ENCODE measurements around the gene TEX19. TPM values are rescaled to one million over a fixed set of nuclear protein-coding genes. Genes with fewer than 3 reads are reported as not detected.

TEX19 gene
- total and polyA plus RNA-seq, 2 of the 8 experiments (the other 6 are each of a cell fraction or from before 2014, with no cell fraction given) = 0.54 to 0.80 TPM

- Histone ChIP-seq H3K14ac (ENCODE audit: insufficient read length) (no peak overlapping the region), H2BK120ac (replicated peaks; ENCODE audit: low read depth, low read length) (no peak overlapping the region), H3K4me1 (replicated peaks in 1 of 4; ENCODE audit: control insufficient read depth in 3 of 4, insufficient read depth in 4 of 4, low read length in 3 of 4) (no peaks in the 10 kb centered on the region), H3K36me3 (ENCODE audit: control insufficient read depth in 2 of 4, insufficient read depth in 4 of 4, low read length in 3 of 4) (0 out of 8 replicates have a peak, but pooled peaks cover 0 to 2% (median 0%) of the 10 kb centered on the region in 4 experiments), H2BK20ac (ENCODE audit: low read length) (no peak overlapping the region), H4K20me1 (replicated peaks in 1 of 2; ENCODE audit: control insufficient read depth in 1 of 2, insufficient read depth in 2 of 2, low read length in 2 of 2) (peaks cover 0 to 4% of the 10 kb centered on the region in 2 experiments), H2BK15ac (ENCODE audit: low read length) (no peak overlapping the region), H2BK5ac (ENCODE audit: low read depth, low read length) (no peak overlapping the region), H3K27me3 (replicated peaks in 1 of 4; ENCODE audit: control insufficient read depth in 3 of 4, extremely low read depth in 1 of 4, insufficient read depth in 3 of 4, low read length in 3 of 4) (no peaks in the 10 kb centered on the region), H4K8ac (ENCODE audit: extremely low read depth, insufficient read depth, low read length) (no peak overlapping the region), H3K56ac (replicated peaks; ENCODE audit: insufficient read length, low read depth, low read length) (no peak overlapping the region), H3K23ac (ENCODE audit: insufficient read length) (no peak overlapping the region), H3K4ac (replicated peaks; ENCODE audit: insufficient read length, low read depth, low read length) (no peak overlapping the region), H3K23me2 (ENCODE audit: low read depth, low read length) (no peaks in the 10 kb centered on the region), H3K9me3 (ENCODE audit: insufficient read depth in 2 of 2, low read depth in 1 of 2, low read length in 1 of 2) (no peaks in the 10 kb centered on the region), H3K9ac (replicated peaks in 1 of 4; ENCODE audit: extremely low read depth in 1 of 4, low read depth in 3 of 4, low read length in 3 of 4) (no peak overlapping the region), H3K4me3 (ENCODE audit: extremely low read depth in 1 of 4, insufficient read depth in 2 of 4, low read depth in 3 of 4, low read length in 4 of 4) (no peak overlapping the region), H4K5ac (ENCODE audit: insufficient read length, low read depth, low read length) (no peak overlapping the region), H3K18ac (ENCODE audit: extremely low read depth, low read length) (no peak overlapping the region), H2AFZ (ENCODE audit: low read length) (no peak overlapping the region), H3K27ac (ENCODE audit: low read depth, low read length) (no peak overlapping the region), H3K79me2 (ENCODE audit: control insufficient read depth in 1 of 2, insufficient read depth in 2 of 2, low read length in 2 of 2) (no peaks in the 10 kb centered on the region), H3K79me1 (ENCODE audit: low read depth, low read length) (no peaks in the 10 kb centered on the region), H4K91ac (replicated peaks; ENCODE audit: insufficient read length, low read length) (no peak overlapping the region), H2AK5ac (ENCODE audit: low read depth, low read length) (no peak overlapping the region), H2BK12ac (ENCODE audit: low read depth, low read length) (no peak overlapping the region), H3K4me2 (ENCODE audit: insufficient read depth in 1 of 2, low read depth in 2 of 2, low read length in 2 of 2) (no peak overlapping the region)
- CTCF ChIA-PET (ENCODE audit: partially characterized antibody) = interaction anchor here (0.7 kb wide), 1 partner anchor 33 kb away, joined by 3 read pairs; no protein-coding TSS in a partner anchor
- POLR2A ChIA-PET (ENCODE audit: partially characterized antibody) = interaction anchor here (1.1 kb wide), 2 partner anchors 14 to 22 kb away, joined by 3 to 4 read pairs; partner anchors contain the start of gene OGFOD3
- TF ChIP-seq USF2 (IDR thresholded peaks at IDR 0.05; ENCODE audit: low read length) = no peak
- no peak for TF ChIP-seq EP300 (IDR thresholded peaks at IDR 0.05; ENCODE audit: borderline replicate concordance in 1 of 2, low read depth in 2 of 2, low read length in 2 of 2)
- TF ChIP-seq SIX5 (IDR thresholded peaks at IDR 0.05; ENCODE audit: low read depth, low read length) = no peak
- no peak for FAIRE-seq
- no peak for DNase-seq (ENCODE audit: low read depth in 1 of 2, low spot score in 2 of 2)
- 77% methylated on average over 16 of the region's 19 CpGs; no CpG with 5 or more reads in 1 of the 2 experiments for WGBS, 2 experiments (ENCODE audit: extremely low coverage in 1 of 2, insufficient coverage in 1 of 2, insufficient read length in 1 of 2, insufficient replicate concordance in 2 of 2, low coverage in 1 of 2, low lambda C conversion rate in 2 of 2, missing lambda C conversion rate in 1 of 2)
Observed at GRCh38 chr17:82396601-82397435, 37.8 kb downstream of the TEX19 start.
